Measurements from ENCODE around the gene PPARD.

DNA sequence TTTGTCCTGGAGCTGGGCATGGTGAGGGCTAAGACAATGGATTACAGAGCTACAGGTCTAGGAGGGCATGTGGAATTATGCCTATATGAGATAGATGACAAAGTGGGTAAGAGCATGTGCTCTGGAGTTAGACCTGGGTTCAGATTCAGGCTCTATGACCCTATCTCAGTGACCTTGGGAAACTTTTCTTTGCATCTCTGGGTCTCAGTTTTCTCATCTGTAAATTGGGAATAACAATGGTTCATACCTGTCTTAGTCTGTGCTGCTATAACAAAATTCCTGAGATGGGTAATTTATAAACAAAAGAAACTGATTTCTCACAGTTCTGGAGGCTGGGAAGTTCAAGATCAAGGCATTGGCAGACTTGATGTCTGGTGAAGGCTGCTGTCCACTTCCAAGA is 30.3 kb downstream of the PPARD start:
- TF ChIP-seq, protein P1, sequence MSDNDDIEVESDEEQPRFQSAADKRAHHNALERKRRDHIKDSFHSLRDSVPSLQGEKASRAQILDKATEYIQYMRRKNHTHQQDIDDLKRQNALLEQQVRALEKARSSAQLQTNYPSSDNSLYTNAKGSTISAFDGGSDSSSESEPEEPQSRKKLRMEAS (IDR thresholded peaks at IDR 0.05) = no peak
- TF ChIP-seq CTCF (IDR thresholded peaks at IDR 0.05) (no peak), MAZ (IDR thresholded peaks at IDR 0.05; ENCODE audit: borderline replicate concordance, low read depth, low read length) (no peak), TFCP2L1 (CRISPR knock-in tag; IDR thresholded peaks at IDR 0.05) (no peak), RAD21 (conservative IDR thresholded peaks at IDR 0.05 in 1 of 2, IDR thresholded peaks at IDR 0.05 in 1 of 2) (no peak), HOXA7 (CRISPR knock-in tag; IDR thresholded peaks at IDR 0.05) (no peak)
